GM13977 (cell line): ENCODE measurements around the gene FTSJ1.
"Not testable (repeated sequence)": the region's sequence is repeated elsewhere in the genome, so short reads cannot be mapped to it uniquely, and the experiment has no call there.

Experiments
- DNase-seq: peaks from one replicate; pipeline ENCODE4 v3.0.0; 2012; ENCODE audit warnings: low spot score
- in situ Hi-C: fragments of 300-500 bp; cut with MboI; formaldehyde crosslinking; loops from one replicate; pipeline ENCODE4 v1.12.0; 2022; ENCODE audit warnings: low sequenced_read_pairs, low pct_unique_long_range_greater_than_20kb, mixed read lengths, inconsistent platforms; ENCODE audit not compliant: unreplicated experiment
- TF ChIP-seq, protein P1 (sequence below): IDR thresholded peaks from 2 replicates; pipeline ENCODE4 v1.5.1; 2012; ENCODE audit warnings: mild to moderate bottlenecking, control low read depth; ENCODE audit not compliant: insufficient read depth; ENCODE audit errors: extremely low read depth, missing control alignments

The FTSJ1 gene

DNA sequence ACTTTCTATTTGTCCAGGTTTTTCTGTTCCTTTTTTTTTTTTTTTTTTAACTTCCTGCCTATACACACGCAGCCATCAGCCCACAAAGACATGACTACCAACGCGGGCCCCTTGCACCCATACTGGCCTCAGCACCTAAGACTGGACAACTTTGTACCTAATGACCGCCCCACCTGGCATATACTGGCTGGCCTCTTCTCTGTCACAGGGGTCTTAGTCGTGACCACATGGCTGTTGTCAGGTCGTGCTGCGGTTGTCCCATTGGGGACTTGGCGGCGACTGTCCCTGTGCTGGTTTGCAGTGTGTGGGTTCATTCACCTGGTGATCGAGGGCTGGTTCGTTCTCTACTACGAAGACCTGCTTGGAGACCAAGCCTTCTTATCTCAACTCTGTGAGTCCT lies 47.7 kb downstream of the FTSJ1 start:
- in situ Hi-C loops = no loop called here
- no peak for DNase-seq

DNA sequence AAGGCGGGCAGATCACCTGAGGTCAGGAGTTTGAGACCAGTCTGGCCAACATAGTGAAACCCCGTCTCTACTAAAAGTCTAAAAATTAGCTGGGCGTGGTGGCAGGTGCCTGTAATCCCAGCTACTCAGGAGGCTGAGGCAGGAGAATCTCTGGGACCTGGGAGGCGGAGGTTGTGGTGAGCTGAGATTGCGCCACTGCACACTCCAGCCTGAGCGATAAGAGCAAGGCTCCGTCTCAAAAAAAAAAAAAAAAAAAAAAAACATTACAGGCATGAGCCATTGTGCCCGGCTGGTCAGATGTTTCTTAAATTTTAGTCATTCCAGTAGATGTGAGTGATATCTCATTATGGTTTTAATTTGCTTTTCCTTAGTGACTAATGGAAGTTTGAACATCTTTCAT lies 49.9 kb downstream of the FTSJ1 start:
- in situ Hi-C loops, DNase-seq: not testable (repeated sequence)

More for the DNA sequence above, 47.7 kb downstream of the FTSJ1 start:
- TF ChIP-seq, protein P1, sequence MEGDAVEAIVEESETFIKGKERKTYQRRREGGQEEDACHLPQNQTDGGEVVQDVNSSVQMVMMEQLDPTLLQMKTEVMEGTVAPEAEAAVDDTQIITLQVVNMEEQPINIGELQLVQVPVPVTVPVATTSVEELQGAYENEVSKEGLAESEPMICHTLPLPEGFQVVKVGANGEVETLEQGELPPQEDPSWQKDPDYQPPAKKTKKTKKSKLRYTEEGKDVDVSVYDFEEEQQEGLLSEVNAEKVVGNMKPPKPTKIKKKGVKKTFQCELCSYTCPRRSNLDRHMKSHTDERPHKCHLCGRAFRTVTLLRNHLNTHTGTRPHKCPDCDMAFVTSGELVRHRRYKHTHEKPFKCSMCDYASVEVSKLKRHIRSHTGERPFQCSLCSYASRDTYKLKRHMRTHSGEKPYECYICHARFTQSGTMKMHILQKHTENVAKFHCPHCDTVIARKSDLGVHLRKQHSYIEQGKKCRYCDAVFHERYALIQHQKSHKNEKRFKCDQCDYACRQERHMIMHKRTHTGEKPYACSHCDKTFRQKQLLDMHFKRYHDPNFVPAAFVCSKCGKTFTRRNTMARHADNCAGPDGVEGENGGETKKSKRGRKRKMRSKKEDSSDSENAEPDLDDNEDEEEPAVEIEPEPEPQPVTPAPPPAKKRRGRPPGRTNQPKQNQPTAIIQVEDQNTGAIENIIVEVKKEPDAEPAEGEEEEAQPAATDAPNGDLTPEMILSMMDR = no peak

DNA sequence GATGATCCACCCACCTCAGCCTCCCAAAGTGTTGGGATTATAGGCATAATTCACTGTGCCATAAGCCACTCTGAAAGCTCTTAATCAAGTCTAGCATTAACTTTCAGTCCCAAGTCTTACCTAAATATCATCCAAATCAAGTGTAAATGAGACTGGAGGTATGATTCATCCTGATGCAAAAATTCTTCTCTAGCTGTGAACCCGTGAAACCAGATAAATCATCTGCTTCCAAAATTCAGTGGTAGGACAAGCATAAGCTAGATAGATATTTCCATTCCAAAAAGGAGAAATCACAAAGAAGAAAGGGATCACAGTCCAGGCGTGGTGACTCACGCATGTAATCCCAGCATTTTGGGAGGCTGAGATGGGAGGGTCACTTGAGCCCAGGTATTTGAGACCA lies 54.7 kb downstream of the FTSJ1 start:
- TF ChIP-seq, protein P1 = no peak
- DNase-seq = no peak
- in situ Hi-C loops = no loop called here

DNA sequence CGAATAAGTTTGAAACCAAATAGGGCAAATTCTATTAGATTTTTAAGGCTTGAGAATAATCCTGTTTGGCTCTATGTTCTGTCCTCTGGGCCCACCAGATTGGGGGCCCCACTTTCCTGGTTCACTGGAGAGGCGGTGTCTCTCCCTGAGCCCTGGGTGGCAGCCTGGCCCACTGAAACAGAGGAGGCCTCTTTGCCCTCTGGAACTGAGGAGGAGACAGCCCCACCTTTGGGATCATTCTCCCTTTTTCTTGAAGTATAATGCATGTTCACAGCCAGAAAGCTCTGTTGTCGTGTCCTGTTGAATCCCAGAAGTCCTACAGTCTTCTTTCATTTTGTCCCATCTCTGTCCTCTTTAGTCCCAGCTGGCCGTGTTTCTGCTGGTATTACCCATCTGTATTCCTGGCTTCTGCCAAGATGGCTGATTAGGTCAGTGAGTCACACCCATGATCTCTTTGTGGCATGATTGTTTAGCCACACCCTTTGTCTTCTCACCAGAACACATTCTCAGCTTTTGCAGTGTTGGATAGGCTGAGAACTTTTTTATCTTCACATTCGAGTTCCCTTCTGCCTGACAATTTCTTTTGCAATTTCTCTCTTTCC lies 55.5 kb downstream of the FTSJ1 start:
- TF ChIP-seq, protein P1 = no peak
- in situ Hi-C loops = no loop called here
- DNase-seq = no peak

DNA sequence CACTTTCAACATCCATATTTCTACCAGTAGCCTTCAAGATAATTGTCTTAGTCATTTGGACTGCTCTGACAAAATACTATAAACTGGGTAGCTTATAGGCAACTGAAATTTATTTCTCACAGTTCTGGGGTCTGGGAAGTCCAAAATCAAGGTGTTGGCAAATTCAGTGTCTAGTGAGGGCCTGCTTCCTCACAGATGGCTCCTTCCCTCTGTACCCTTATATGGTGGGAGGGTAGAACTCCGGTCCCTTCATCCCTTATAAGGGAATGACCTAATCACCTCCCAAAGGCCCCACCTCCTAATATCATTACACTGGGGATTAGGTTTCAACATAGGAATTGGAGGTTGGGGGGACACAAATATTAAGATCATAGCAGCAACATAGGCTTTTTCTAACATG lies 56.2 kb downstream of the FTSJ1 start:
- DNase-seq = no peak
- in situ Hi-C loops = no loop called here
- TF ChIP-seq, protein P1 = no peak

DNA sequence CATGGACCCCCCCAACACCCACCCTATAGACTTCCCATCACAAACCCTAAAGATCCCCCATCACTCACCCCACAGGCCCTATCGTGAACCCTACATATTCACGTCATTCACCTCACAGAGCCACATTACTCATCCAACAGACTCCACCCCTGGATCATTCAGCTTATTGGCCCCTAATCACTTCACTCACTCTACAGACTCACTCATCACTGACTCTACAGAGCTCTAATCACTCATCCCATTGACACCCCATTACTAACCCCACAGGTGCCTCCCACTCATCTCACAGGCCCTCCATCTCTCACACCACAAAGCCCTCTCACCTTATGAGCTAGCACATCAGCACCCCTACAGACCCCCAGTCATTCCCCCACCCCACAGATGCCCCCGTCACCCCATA lies 57.2 kb downstream of the FTSJ1 start:
- in situ Hi-C loops = no loop called here
- DNase-seq = no peak
- TF ChIP-seq, protein P1 = no peak
